ENCODE measurements around the gene STAG2. TPM values are rescaled to one million over a fixed set of nuclear protein-coding genes. Genes with fewer than 3 reads are reported as not detected.
"Not testable (repeated sequence)": the region's sequence is repeated elsewhere in the genome, so short reads cannot be mapped to it uniquely, and the experiment has no call there.

The STAG2 gene
- total RNA-seq, 2 experiments from 2014 or later = 84.7 to 89.4 TPM

GRCh38 chrX:124127496-124127895, 166.0 kb downstream of the STAG2 start:
- no peak overlapping the region for H3K4me3 ChIP-seq (ENCODE audit: low read length)
- no peak overlapping the region for H3K27ac Mint-ChIP-seq
- DNase-seq (peak in 1 of 14 experiments; percentile 2), ATAC-seq (ENCODE audit: poor library complexity) (no peak)
- H3K9me3 Mint-ChIP-seq = no peaks in the 10 kb centered on the region
- CTCF ChIA-PET = no interaction called here
- H3K36me3 Mint-ChIP-seq (ENCODE audit: low read depth) = no peaks in the 10 kb centered on the region
- no peaks in the 10 kb centered on the region for H3K27me3 Mint-ChIP-seq
- H3K27ac ChIP-seq (ENCODE audit: low read depth in 1 of 2, low read length in 2 of 2) = no peak overlapping the region
- no peaks in the 10 kb centered on the region for H3K27me3 ChIP-seq (ENCODE audit: control insufficient read depth in 1 of 2, insufficient read depth in 2 of 2, low read length in 2 of 2)
- no peaks in the 10 kb centered on the region for H3K4me1 Mint-ChIP-seq (ENCODE audit: low read depth)
- no peak for TF ChIP-seq CTCF (IDR thresholded peaks at IDR 0.05)
- POLR2A ChIA-PET = no interaction called here
- H3K4me3 Mint-ChIP-seq = no peak overlapping the region
- H3K4me1 ChIP-seq (ENCODE audit: insufficient read depth, low read length) = no peaks in the 10 kb centered on the region
- intact Hi-C loops (cut with DNase I, micrococcal nuclease) = no loop called here
- H3K9me3 ChIP-seq (ENCODE audit: control insufficient read depth in 1 of 2, insufficient read depth in 1 of 2, low read length in 2 of 2) = no peaks in the 10 kb centered on the region
- H3K36me3 ChIP-seq (ENCODE audit: insufficient read depth, low read length) = no peaks in the 10 kb centered on the region

DNA sequence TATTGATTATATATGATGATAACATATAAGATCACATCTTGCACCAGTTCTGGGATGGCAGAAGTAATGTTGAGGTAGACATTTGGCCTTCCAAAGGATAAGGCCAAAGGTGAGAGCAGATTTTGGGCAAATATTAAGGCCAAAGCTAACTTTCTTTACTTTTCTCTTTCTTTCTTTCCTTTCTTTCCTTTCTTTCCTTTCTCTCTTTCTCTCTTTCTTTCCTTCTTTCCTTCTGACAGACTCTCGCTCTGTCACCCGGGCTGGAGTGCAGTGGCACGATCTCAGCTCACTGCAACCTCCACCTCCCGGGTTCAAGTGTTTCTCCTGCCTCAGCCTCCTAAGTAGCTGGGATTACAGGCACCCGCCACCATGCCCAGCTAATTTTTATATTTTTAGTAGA, 170.9 kb downstream of the STAG2 start:
- H3K27me3 ChIP-seq (ENCODE audit: control insufficient read depth in 1 of 2, insufficient read depth in 2 of 2, low read length in 2 of 2); H3K36me3 Mint-ChIP-seq (ENCODE audit: low read depth); H3K4me3 ChIP-seq (ENCODE audit: low read length); POLR2A ChIA-PET; H3K4me1 ChIP-seq (ENCODE audit: insufficient read depth, low read length); H3K27ac Mint-ChIP-seq; H3K27me3 Mint-ChIP-seq; DNase-seq; CTCF ChIA-PET; ATAC-seq (ENCODE audit: poor library complexity); intact Hi-C loops (cut with DNase I, micrococcal nuclease); H3K36me3 ChIP-seq (ENCODE audit: insufficient read depth, low read length); H3K4me1 Mint-ChIP-seq (ENCODE audit: low read depth); H3K9me3 Mint-ChIP-seq; H3K4me3 Mint-ChIP-seq; H3K27ac ChIP-seq (ENCODE audit: low read depth in 1 of 2, low read length in 2 of 2); H3K9me3 ChIP-seq (ENCODE audit: control insufficient read depth in 1 of 2, insufficient read depth in 1 of 2, low read length in 2 of 2): not testable (repeated sequence)

GRCh38 chrX:124145749-124146148, 184.2 kb downstream of the STAG2 start:
- H3K27ac Mint-ChIP-seq = no peak overlapping the region
- no peaks in the 10 kb centered on the region for H3K9me3 Mint-ChIP-seq
- no peaks in the 10 kb centered on the region for H3K27me3 Mint-ChIP-seq

More at GRCh38 chrX:124145749-124146148, 184.2 kb downstream of the STAG2 start:
- DNase-seq = no peak
- Histone ChIP-seq H3K4me1 (ENCODE audit: insufficient read depth, low read length) (no peaks in the 10 kb centered on the region), H3K36me3 (ENCODE audit: insufficient read depth, low read length) (no peaks in the 10 kb centered on the region), H3K9me3 (ENCODE audit: control insufficient read depth in 1 of 2, insufficient read depth in 1 of 2, low read length in 2 of 2) (no peaks in the 10 kb centered on the region), H3K27ac (ENCODE audit: low read depth in 1 of 2, low read length in 2 of 2) (no peak overlapping the region), H3K27me3 (ENCODE audit: control insufficient read depth in 1 of 2, insufficient read depth in 2 of 2, low read length in 2 of 2) (peaks cover 0 to 5% of the 10 kb centered on the region in 2 experiments), H3K4me3 (ENCODE audit: low read length) (no peak overlapping the region)
- ChIA-PET CTCF (no interaction called here), POLR2A (no interaction called here)
- no peaks in the 10 kb centered on the region for H3K4me1 Mint-ChIP-seq (ENCODE audit: low read depth)
- intact Hi-C loops (cut with DNase I, micrococcal nuclease) = no loop called here
- no peak overlapping the region for H3K4me3 Mint-ChIP-seq
- ATAC-seq (ENCODE audit: poor library complexity) = no peak
- no peaks in the 10 kb centered on the region for H3K36me3 Mint-ChIP-seq (ENCODE audit: low read depth)
- no peak for TF ChIP-seq CTCF (IDR thresholded peaks at IDR 0.05)

Data from CD4-positive, alpha-beta T cell (primary cell).